ENCODE results near the gene CAMK1D. TPM values are rescaled to one million over a fixed set of nuclear protein-coding genes. Genes with fewer than 3 reads are reported as not detected.

CAMK1D gene
- total and polyA plus RNA-seq, 10 of the 15 experiments (the other 5 are each of a cell fraction or from before 2014, with no cell fraction given), result 2.1 to 35.5 (median 14.7) TPM

- no peak for TF ChIP-seq YY1 (IDR thresholded peaks at IDR 0.05; ENCODE audit: low read depth, low read length)
- no peak for TF ChIP-seq FOS (IDR thresholded peaks at IDR 0.05; ENCODE audit: borderline replicate concordance, extremely low read depth, insufficient read length)
- peak; percentile 79; the same call in 1 of the 2 replicates for TF ChIP-seq CBX5 (IDR thresholded peaks at IDR 0.05; ENCODE audit: low read depth)
- TF ChIP-seq IRF4 (IDR thresholded peaks at IDR 0.05; ENCODE audit: low read depth, low read length), result no peak
- no peak; the same call in 1 of the 2 replicates for TF ChIP-seq POLR2AphosphoS2 (IDR thresholded peaks at IDR 0.05; ENCODE audit: low read depth, low read length)
- no peak for TF ChIP-seq IRF5 (IDR thresholded peaks at IDR 0.05; ENCODE audit: borderline replicate concordance)
- TF ChIP-seq ZBED1 (IDR thresholded peaks at IDR 0.05; ENCODE audit: borderline replicate concordance), result no peak
- TF ChIP-seq ZNF207 (IDR thresholded peaks at IDR 0.05; ENCODE audit: borderline replicate concordance), result no peak
- TF ChIP-seq E2F8 (IDR thresholded peaks at IDR 0.05; ENCODE audit: low read depth, partially characterized antibody), result no peak
- TF ChIP-seq, protein P1, sequence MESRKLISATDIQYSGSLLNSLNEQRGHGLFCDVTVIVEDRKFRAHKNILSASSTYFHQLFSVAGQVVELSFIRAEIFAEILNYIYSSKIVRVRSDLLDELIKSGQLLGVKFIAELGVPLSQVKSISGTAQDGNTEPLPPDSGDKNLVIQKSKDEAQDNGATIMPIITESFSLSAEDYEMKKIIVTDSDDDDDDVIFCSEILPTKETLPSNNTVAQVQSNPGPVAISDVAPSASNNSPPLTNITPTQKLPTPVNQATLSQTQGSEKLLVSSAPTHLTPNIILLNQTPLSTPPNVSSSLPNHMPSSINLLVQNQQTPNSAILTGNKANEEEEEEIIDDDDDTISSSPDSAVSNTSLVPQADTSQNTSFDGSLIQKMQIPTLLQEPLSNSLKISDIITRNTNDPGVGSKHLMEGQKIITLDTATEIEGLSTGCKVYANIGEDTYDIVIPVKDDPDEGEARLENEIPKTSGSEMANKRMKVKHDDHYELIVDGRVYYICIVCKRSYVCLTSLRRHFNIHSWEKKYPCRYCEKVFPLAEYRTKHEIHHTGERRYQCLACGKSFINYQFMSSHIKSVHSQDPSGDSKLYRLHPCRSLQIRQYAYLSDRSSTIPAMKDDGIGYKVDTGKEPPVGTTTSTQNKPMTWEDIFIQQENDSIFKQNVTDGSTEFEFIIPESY (IDR thresholded peaks at IDR 0.05), result no peak
- no peak for TF ChIP-seq KAT2A (conservative IDR thresholded peaks at IDR 0.05; ENCODE audit: control insufficient read depth, low read depth, low read length)
- 0 out of 2 replicates have a peak, but pooled peaks have one; percentile 35 for TF ChIP-seq TCF12 (IDR thresholded peaks at IDR 0.05; ENCODE audit: low read depth, low read length)
- TF ChIP-seq NR2F1 (conservative IDR thresholded peaks at IDR 0.05), result peak; percentile 72
- TF ChIP-seq SMC3 (IDR thresholded peaks at IDR 0.05; ENCODE audit: borderline replicate concordance, low read length), result no peak
- no peak for TF ChIP-seq CEBPB (IDR thresholded peaks at IDR 0.05; ENCODE audit: borderline replicate concordance in 1 of 2, low read depth in 2 of 2, low read length in 2 of 2)
- no peak for TF ChIP-seq HDAC6 (IDR thresholded peaks at IDR 0.05; ENCODE audit: unreplicated experiment)
- no peak for TF ChIP-seq ESRRA (IDR thresholded peaks at IDR 0.05; ENCODE audit: low read length)
- no peak for TF ChIP-seq CBFB (IDR thresholded peaks at IDR 0.05; ENCODE audit: low read depth)
- no peak for TF ChIP-seq ATF7 (IDR thresholded peaks at IDR 0.05; ENCODE audit: low read depth)
These were observed at the start of gene CAMK1D (continued) for GRCh38 chr10:12348870-12349628.

Measured in GM12878 (cell line).